ENCODE results near the gene CCDC141.

- no peak for TF ChIP-seq CTCF (IDR thresholded peaks at IDR 0.05)
- no peak for TF ChIP-seq ZFX (IDR thresholded peaks at IDR 0.05; ENCODE audit: borderline replicate concordance)
Measured at GRCh38 chr2:178923546-178923945, 126.4 kb downstream of the CCDC141 start.
